Spinal cord (tissue), 10 donors: Measurements from ENCODE around the gene EEF1AKMT3. TPM values are rescaled to one million over a fixed set of nuclear protein-coding genes. Genes with fewer than 3 reads are reported as not detected.

Experiments used
- DNase-seq, 6 donors: peaks; one replicate each; pipeline versions ENCODE4 v3.0.0 to v3.0.0-alpha.2; 2013 to 2015; ENCODE audit warnings: low spot score in 6 of 6, low read depth in 4 of 6
- H3K27ac ChIP-seq: one replicate; pipeline ENCODE4 v1.5.1; 2013; ENCODE audit warnings: low read depth, low read length, control low read depth
- H3K27me3 ChIP-seq: one replicate; pipeline ENCODE4 v1.6.1; 2013; ENCODE audit warnings: low read length; ENCODE audit not compliant: control insufficient read depth, insufficient read depth
- H3K36me3 ChIP-seq: one replicate; pipeline ENCODE4 v1.6.1; 2013; ENCODE audit warnings: low read length; ENCODE audit not compliant: control insufficient read depth, insufficient read depth
- H3K4me1 ChIP-seq: one replicate; pipeline ENCODE4 v1.6.1; 2013; ENCODE audit warnings: low read length; ENCODE audit not compliant: control insufficient read depth, insufficient read depth
- H3K4me3 ChIP-seq: one replicate; pipeline ENCODE4 v1.5.1; 2013; ENCODE audit warnings: low read depth, low read length, control low read depth
- H3K9me3 ChIP-seq: one replicate; pipeline ENCODE4 v1.6.1; 2013; ENCODE audit warnings: low read length; ENCODE audit not compliant: control insufficient read depth, insufficient read depth
- WGBS: methylation state at CpG from one replicate; pipeline ENCODE4 v1.1.5; 2013; ENCODE audit warnings: missing lambda C conversion rate; ENCODE audit not compliant: insufficient coverage; 5-methylcytosine and 5-hydroxymethylcytosine counted together
- polyA plus RNA-seq, 2 donors: library from polyadenylated mRNA; unstranded; fragments of 120-200 nt; gene quantifications; one replicate each; pipeline ENCODE4 v1.2.1, GENCODE V29; 2013; ENCODE audit not compliant: insufficient read length in 2 of 2
- total RNA-seq, 2 donors: library from RNA; depleted of rRNA in 1 of 2; stranded (reverse); fragments of 120-200 nt in 1 of 2; fragments of >200 nt in 1 of 2; gene quantifications; one replicate each; pipeline versions ENCODE4 v1.2.3 to v1.2.4, GENCODE V29; 2013 to 2014
- donor health status: healthy.

The EEF1AKMT3 gene
- total and polyA plus RNA-seq, 4 donors, result 4.7 to 6.1 (median 5.7) TPM

GRCh38 chr12:57726884-57727757 is 45.3 kb upstream of the EEF1AKMT3 start:
- Histone ChIP-seq H3K4me1 (peaks cover 24% of the 10 kb centered on the region), H3K9me3 (no peaks in the 10 kb centered on the region), H3K27me3 (peaks cover 29% of the 10 kb centered on the region), H3K27ac (no peak overlapping the region), H3K36me3 (peaks cover 53% of the 10 kb centered on the region), H3K4me3 (peak overlapping the region; percentile 44)
- 12% methylated on average over 76 of the region's 76 CpGs for WGBS
- peak in 2 of 6 donors; percentile 17 to 92 for DNase-seq

DNA sequence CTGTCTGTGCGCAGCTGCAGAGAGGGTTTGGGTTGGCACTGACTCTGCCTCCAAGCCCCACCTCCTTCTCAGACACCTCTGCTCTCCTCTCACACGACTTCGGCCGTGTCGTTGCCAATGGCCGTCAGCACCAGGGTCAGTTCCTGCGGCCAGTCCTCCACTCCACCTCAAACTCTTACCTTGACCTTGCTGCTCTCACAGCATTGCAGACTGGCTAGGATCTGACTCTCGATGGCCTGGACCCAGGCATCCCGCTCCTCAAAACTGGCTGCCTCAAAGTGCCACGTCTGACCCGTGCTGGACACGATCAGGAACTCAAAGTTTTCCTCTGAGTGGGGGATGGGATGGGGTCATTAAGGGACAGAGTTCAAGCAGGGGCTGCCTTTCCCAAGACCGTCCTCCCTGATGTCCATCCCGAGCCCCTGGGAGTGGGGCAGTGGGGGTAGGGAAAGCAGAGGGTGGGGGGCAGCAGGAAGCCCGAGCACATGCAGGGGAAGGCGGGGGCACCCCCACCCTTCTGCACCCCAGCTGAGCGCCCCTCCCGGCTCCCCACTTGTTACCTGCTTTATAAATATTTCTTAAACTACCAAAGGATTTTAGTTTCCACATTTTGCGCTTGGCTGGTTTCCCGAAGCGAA is 44.5 kb upstream of the EEF1AKMT3 start:
- no peaks in the 10 kb centered on the region for H3K9me3 ChIP-seq
- no peak overlapping the region for H3K27ac ChIP-seq
- no peak overlapping the region for H3K4me3 ChIP-seq
- peaks cover 24% of the 10 kb centered on the region for H3K4me1 ChIP-seq
- 34% methylated on average over 16 of the region's 21 CpGs for WGBS
- DNase-seq, result peak in 1 of 6 donors; percentile 16
- peaks cover 33% of the 10 kb centered on the region for H3K27me3 ChIP-seq
- H3K36me3 ChIP-seq, result peaks cover 60% of the 10 kb centered on the region

GRCh38 chr12:57729321-57729844 is 43.0 kb upstream of the EEF1AKMT3 start:
- H3K4me1 ChIP-seq, result peaks cover 24% of the 10 kb centered on the region
- peaks cover 75% of the 10 kb centered on the region for H3K36me3 ChIP-seq
- no peak for DNase-seq
- no peaks in the 10 kb centered on the region for H3K9me3 ChIP-seq
- no peak overlapping the region for H3K4me3 ChIP-seq
- H3K27ac ChIP-seq, result no peak overlapping the region
- 30% methylated on average over 3 of the region's 5 CpGs for WGBS
- peaks cover 48% of the 10 kb centered on the region for H3K27me3 ChIP-seq

DNA sequence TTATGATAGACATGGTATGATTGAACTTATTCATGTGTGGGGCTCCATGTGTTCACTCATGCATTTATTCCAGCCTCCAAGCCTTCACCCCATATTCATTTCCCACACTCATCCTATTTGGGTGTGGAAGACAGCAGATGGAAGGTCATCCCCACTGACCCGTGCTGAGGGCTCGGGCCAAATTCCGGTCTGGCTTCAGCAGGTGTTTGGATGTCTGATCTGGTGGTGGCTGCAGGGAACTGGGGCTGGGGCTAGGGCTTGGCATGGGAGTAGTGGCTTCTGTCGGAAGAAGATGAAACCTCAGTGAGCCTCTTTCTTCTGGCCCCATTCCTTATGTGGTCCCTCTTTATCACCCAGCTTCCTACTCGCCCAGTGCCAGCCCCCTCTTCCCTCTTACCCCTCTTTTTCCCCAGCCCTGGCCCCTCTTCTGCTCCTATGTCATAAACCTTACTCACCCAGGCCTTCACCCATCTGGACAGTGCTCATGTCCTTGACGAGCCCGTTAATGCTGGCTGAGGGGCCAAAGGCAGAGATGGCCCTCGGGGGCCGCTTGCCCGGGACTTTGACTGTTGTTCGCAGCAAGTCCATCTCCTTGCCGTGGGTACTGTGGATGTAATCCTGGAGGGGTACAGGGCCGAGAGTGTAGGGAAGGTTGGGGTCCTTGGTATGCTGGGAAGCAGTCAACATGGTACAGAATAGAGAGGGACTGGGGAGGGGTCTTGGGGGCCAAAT is 41.9 kb upstream of the EEF1AKMT3 start:
- no peak for DNase-seq
- H3K27me3 ChIP-seq, result peaks cover 52% of the 10 kb centered on the region
- no peaks in the 10 kb centered on the region for H3K9me3 ChIP-seq
- no peak overlapping the region for H3K4me3 ChIP-seq
- H3K27ac ChIP-seq, result no peak overlapping the region
- 74% methylated on average over 7 of the region's 13 CpGs for WGBS
- H3K4me1 ChIP-seq, result peaks cover 26% of the 10 kb centered on the region
- H3K36me3 ChIP-seq, result peaks cover 72% of the 10 kb centered on the region

- H3K4me3 ChIP-seq, result no peak overlapping the region
- H3K4me1 ChIP-seq, result peaks cover 27% of the 10 kb centered on the region
- no peak overlapping the region for H3K27ac ChIP-seq
- H3K27me3 ChIP-seq, result peaks cover 55% of the 10 kb centered on the region
- DNase-seq, result no peak
- WGBS, result 74% methylated on average over 12 of the region's 19 CpGs
- H3K36me3 ChIP-seq, result peaks cover 66% of the 10 kb centered on the region
- no peaks in the 10 kb centered on the region for H3K9me3 ChIP-seq
Observed at GRCh38 chr12:57731411-57732080, 40.9 kb upstream of the EEF1AKMT3 start.

DNA sequence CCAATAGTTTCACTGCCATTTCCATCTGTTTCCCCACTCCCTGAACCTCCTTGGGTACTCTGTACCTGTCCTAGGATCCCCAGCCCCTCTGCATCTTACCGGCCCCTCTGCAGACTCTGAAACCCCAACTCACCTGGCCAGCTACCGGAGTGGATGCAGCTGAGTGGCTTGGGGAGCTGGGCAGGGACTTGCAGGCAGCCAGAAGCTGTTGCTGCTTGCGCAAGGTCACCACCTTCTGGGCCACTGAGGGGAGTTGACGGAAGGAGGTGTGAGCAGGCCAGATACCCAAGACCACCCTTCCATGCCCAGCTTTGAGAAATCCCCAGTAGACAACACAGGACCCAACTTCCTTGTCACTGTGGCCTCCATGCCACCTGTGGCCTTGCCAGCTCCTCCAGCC is 40.1 kb upstream of the EEF1AKMT3 start:
- 67% methylated on average over 4 of the region's 4 CpGs for WGBS
- DNase-seq, result no peak
- peaks cover 56% of the 10 kb centered on the region for H3K27me3 ChIP-seq
- peaks cover 64% of the 10 kb centered on the region for H3K36me3 ChIP-seq
- no peak overlapping the region for H3K4me3 ChIP-seq
- H3K27ac ChIP-seq, result no peak overlapping the region
- H3K9me3 ChIP-seq, result no peaks in the 10 kb centered on the region
- peaks cover 27% of the 10 kb centered on the region for H3K4me1 ChIP-seq

DNA sequence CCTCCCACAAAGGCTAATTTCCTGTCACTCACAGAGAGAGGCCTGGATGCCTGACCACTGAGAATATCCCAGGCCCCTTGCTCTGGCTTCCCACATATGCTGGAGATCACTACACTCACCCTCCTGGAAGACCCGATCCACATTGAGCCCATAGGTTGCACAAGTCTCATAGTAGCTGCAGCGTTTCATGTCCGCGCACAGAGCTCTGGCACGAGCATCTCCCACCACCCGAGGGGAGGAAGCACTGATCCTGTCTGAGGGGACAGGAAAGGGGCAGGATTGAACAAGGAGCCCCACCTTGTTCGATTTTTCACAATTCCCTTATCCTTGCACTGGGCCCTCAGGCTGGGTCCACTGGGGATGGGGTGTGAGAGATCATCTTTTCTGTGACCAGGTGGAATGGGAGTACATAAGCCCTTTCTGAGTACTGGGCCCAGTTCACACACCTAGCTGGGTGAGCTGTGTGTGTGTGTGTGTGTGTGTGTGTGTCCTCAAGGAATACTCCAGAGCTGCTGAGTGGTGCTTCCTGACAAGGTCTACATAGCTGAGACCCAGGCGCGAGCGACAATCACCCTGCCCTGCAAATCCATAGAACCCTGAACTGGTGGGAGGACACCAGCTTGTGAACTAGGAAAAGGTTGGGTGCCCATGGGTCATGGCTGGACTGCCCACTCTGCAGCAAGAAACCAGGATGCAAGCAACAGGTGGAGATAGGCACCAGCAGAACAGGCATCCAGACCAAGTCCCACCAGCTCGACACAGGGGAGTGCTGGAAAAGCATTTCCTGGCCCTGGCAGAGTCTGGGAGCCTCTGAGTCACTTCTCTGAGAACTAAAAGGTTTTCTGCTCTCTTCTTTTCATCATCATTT is 39.5 kb upstream of the EEF1AKMT3 start:
- peaks cover 25% of the 10 kb centered on the region for H3K4me1 ChIP-seq
- H3K27ac ChIP-seq, result no peak overlapping the region
- WGBS, result 69% methylated on average over 3 of the region's 11 CpGs
- peaks cover 58% of the 10 kb centered on the region for H3K36me3 ChIP-seq
- DNase-seq, result no peak
- no peak overlapping the region for H3K4me3 ChIP-seq
- no peaks in the 10 kb centered on the region for H3K9me3 ChIP-seq
- peaks cover 54% of the 10 kb centered on the region for H3K27me3 ChIP-seq

DNA sequence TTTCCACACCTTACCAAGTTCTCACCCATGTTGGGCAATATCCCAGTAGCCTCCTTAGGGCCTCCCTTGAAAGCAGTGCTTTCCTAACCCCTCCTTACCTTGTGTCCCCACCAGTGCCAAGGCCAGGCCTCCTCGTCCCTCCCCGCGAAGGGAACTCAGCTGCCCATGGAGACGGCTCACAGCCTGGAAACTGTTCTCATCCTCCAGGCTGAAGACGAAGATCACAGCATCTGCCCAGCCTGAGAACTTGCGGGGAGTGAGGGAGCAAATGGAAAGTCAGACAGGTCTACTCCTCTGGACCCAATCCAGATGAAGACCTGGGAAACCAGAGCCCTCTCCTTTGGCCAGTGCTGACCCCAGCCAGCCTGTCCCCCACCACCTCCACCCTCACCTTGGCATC is 38.5 kb upstream of the EEF1AKMT3 start:
- Histone ChIP-seq H3K9me3 (no peaks in the 10 kb centered on the region), H3K4me3 (no peak overlapping the region), H3K27ac (no peak overlapping the region), H3K4me1 (peaks cover 31% of the 10 kb centered on the region), H3K36me3 (peaks cover 51% of the 10 kb centered on the region), H3K27me3 (peaks cover 60% of the 10 kb centered on the region)
- no peak for DNase-seq
- WGBS, result 69% methylated on average over 6 of the region's 6 CpGs
